K562 (cell line): ENCODE results near the gene SRC. TPM values are rescaled to one million over a fixed set of nuclear protein-coding genes. Genes with fewer than 3 reads are reported as not detected.

Source experiments
- C11orf30 ChIP-seq: fragments of 450-650 bp; IDR thresholded peaks from 2 replicates; pipeline ENCODE4 v1.6.1; 2016; ENCODE audit warnings: low read depth, mild to moderate bottlenecking
- FOXA3 ChIP-seq, 2 experiments: fragments of 450-650 bp in 1 of 2; sonication (generic) in 1 of 2; formaldehyde crosslinking; IDR thresholded peaks in 1 of 2; conservative IDR thresholded peaks in 1 of 2; 2 replicates each; pipeline versions ENCODE4 v1.4.0 to v1.8.0; 2020 to 2022; ENCODE audit warnings: mild to moderate bottlenecking in 2 of 2, missing genetic modification reagents in 1 of 2
- FOXM1 ChIP-seq, 2 experiments: fragments of 450-650 bp in 1 of 2; sonication (generic) in 1 of 2; formaldehyde crosslinking in 1 of 2; IDR thresholded peaks; 2 replicates each; pipeline versions ENCODE4 v1.6.1 to v1.9.0; 2017 to 2022; ENCODE audit warnings: low read depth in 2 of 2, mild to moderate bottlenecking in 2 of 2, missing genetic modification reagents in 1 of 2, moderate library complexity in 1 of 2
- HDAC1 ChIP-seq, 2 experiments: fragments of 450-650 bp; IDR thresholded peaks; 2 replicates each; pipeline ENCODE4 v1.6.1; 2016 to 2017; ENCODE audit warnings: inconsistent platforms in 1 of 2, mild to moderate bottlenecking in 1 of 2, moderate library complexity in 1 of 2
- HDAC8 ChIP-seq: fragments of 450-650 bp; IDR thresholded peaks from 2 replicates; pipeline ENCODE4 v1.6.1; 2016; ENCODE audit warnings: mild to moderate bottlenecking, missing genetic modification characterization, moderate library complexity, missing compliant biosample characterization
- HNRNPLL ChIP-seq: fragments of 200-400 bp; formaldehyde crosslinking; IDR thresholded peaks from 2 replicates; pipeline ENCODE4 v1.6.1; 2017; ENCODE audit warnings: low read length, low read depth, mild to moderate bottlenecking; ENCODE audit not compliant: poor library complexity, severe bottlenecking
- HOMEZ ChIP-seq: fragments of 250-450 bp; sonication (Bioruptor Pico); IDR thresholded peaks from 2 replicates; pipeline ENCODE4 v1.4.0; 2020; ENCODE audit warnings: mild to moderate bottlenecking, moderate library complexity
- NCOA4 ChIP-seq: fragments of 450-650 bp; IDR thresholded peaks from 2 replicates; pipeline ENCODE4 v1.6.1; 2018; ENCODE audit warnings: mild to moderate bottlenecking; ENCODE audit not compliant: partially characterized antibody
- NR0B1 ChIP-seq: fragments of 450-650 bp; IDR thresholded peaks from one replicate; pipeline ENCODE4 v1.6.1; 2018; ENCODE audit warnings: mild to moderate bottlenecking, moderate library complexity; ENCODE audit not compliant: partially characterized antibody
- RNF219 ChIP-seq: fragments of 250-450 bp; sonication (Bioruptor Pico); IDR thresholded peaks from 2 replicates; pipeline ENCODE4 v1.5.0; 2022; ENCODE audit warnings: mild to moderate bottlenecking
- SIN3B ChIP-seq: fragments of 450-650 bp; IDR thresholded peaks from 2 replicates; pipeline ENCODE4 v1.6.1; 2017; ENCODE audit warnings: low read depth, mild to moderate bottlenecking, moderate library complexity
- SMARCA4 ChIP-seq: fragments of 450-650 bp; IDR thresholded peaks from 2 replicates; pipeline ENCODE4 v1.6.1; 2016
- SP1 ChIP-seq: sonication (generic); formaldehyde crosslinking; IDR thresholded peaks from 2 replicates; pipeline ENCODE4 v1.8.1; 2022; ENCODE audit warnings: mild to moderate bottlenecking, missing genetic modification reagents
- STAT6 ChIP-seq: sonication (generic); formaldehyde crosslinking; IDR thresholded peaks from 2 replicates; pipeline ENCODE4 v1.8.1; 2023; ENCODE audit warnings: mild to moderate bottlenecking, missing genetic modification reagents
- ZBTB49 ChIP-seq: sonication (generic); formaldehyde crosslinking; IDR thresholded peaks from 2 replicates; pipeline ENCODE4 v1.8.0; 2022; ENCODE audit warnings: missing genetic modification reagents, mild to moderate bottlenecking, borderline replicate concordance
- ZNF282 ChIP-seq: sonication (generic); formaldehyde crosslinking; IDR thresholded peaks from 2 replicates; pipeline ENCODE4 v1.8.1; 2023; ENCODE audit warnings: missing genetic modification reagents
- polyA plus RNA-seq, 8 experiments: library from polyadenylated mRNA; depleted of rRNA in 4 of 8; stranded (reverse) in 5 of 8; unstranded in 3 of 8; fragments of >200 nt; fragmentation: Nextera tagmentation in 2 of 8; fragmentation: Illumina TruSeq in 1 of 8; extraction: Ambion mirVana in 2 of 8; extraction: Trizol in 1 of 8; gene quantifications; 2 replicates each; pipeline versions ENCODE4 v1.2.1 to v1.2.3, GENCODE V29; 2011 to 2014; ENCODE audit warnings: inconsistent platforms in 1 of 8, missing spikeins in 1 of 8
- total RNA-seq, 7 experiments: library from RNA; depleted of rRNA in 6 of 7; stranded (reverse); fragments of >200 nt in 6 of 7; fragmentation: Illumina TruSeq in 2 of 7; extraction: Trizol in 2 of 7; gene quantifications; 2 replicates each; pipeline versions ENCODE4 v1.2.1 to v1.2.3, GENCODE V29; 2011 to 2021; ENCODE audit warnings: low replicate concordance in 1 of 7

SRC gene
- total and polyA plus RNA-seq, 9 of the 15 experiments (the other 6 are each of a cell fraction or from before 2014, with no cell fraction given), result 0.06 to 8.5 (median 3.1) TPM

GRCh38 chr20:37378785-37379598 lies 33.1 kb downstream of the SRC start (continued):
- TF ChIP-seq STAT6 (CRISPR knock-in tag) (no peak), HDAC8 (tag) (no peak), SP1 (CRISPR knock-in tag) (no peak), NCOA4 (no peak), ZNF282 (CRISPR knock-in tag) (no peak), HOMEZ (CRISPR knock-in tag) (no peak), SIN3B (no peak), ZBTB49 (no peak), HNRNPLL (no peak), NR0B1 (no peak), C11orf30 (peak; percentile 98), FOXM1 (IDR thresholded peaks at IDR 0.05; ENCODE audit: low read depth) (no peak), FOXM1 (CRISPR knock-in tag; IDR thresholded peaks at IDR 0.05; ENCODE audit: low read depth) (no peak), FOXA3 (CRISPR knock-in tag; conservative IDR thresholded peaks at IDR 0.05 in 1 of 2, IDR thresholded peaks at IDR 0.05 in 1 of 2) (no peak), HDAC1 (IDR thresholded peaks at IDR 0.05) (peak in 1 of 2 experiments; percentile 51; a peak in 2 of 4 replicates), RNF219 (CRISPR knock-in tag) (no peak), SMARCA4 (peak; percentile 89)
